ENCODE data around the gene GALNT15. TPM values are rescaled to one million over a fixed set of nuclear protein-coding genes. Genes with fewer than 3 reads are reported as not detected.

Gene GALNT15
- total and polyA plus RNA-seq, 4 donors: under 0.01 to 2.8 (median 1.3) TPM

- Histone ChIP-seq H3K4me3 (ENCODE audit: low read depth in 1 of 3, low read length in 3 of 3) (no peak overlapping the region), H3K27ac (ENCODE audit: low read depth in 1 of 2, low read length in 2 of 2) (no peak overlapping the region)
These were observed 87.7 kb downstream of the GALNT15 start for GRCh38 chr3:16262174-16262573.

GRCh38 chr3:16264174-16264707, 89.8 kb downstream of the GALNT15 start:
- Histone ChIP-seq H3K4me1 (ENCODE audit: control insufficient read depth in 4 of 4, insufficient read depth in 4 of 4, low read length in 3 of 4) (peaks cover 2 to 39% (median 28%) of the 10 kb centered on the region in 4 donors), H3K9me3 (ENCODE audit: control insufficient read depth in 4 of 4, low read length in 3 of 4) (no peaks in the 10 kb centered on the region), H3K36me3 (ENCODE audit: control insufficient read depth in 4 of 4, insufficient read depth in 3 of 4, low read depth in 1 of 4, low read length in 3 of 4) (peaks cover 0 to 15% (median 11%) of the 10 kb centered on the region in 4 donors), H3K27me3 (ENCODE audit: control insufficient read depth in 4 of 4, insufficient read depth in 4 of 4, low read length in 3 of 4) (no peaks in the 10 kb centered on the region), H3K27ac (ENCODE audit: low read depth in 1 of 2, low read length in 2 of 2) (peak overlapping the region; percentile 45 to 87), H3K9ac (ENCODE audit: low read depth in 1 of 2, low read length in 2 of 2) (peak overlapping the region; percentile 34 to 43), H3K4me3 (ENCODE audit: low read depth in 1 of 3, low read length in 3 of 3) (peak overlapping the region; percentile 73 to 88 (median 86))
- TF ChIP-seq TAF1 (conservative IDR thresholded peaks at IDR 0.05) (no peak), NR2F2 (IDR thresholded peaks at IDR 0.05) (no peak), CTCF (IDR thresholded peaks at IDR 0.05; ENCODE audit: low read depth, low read length, missing input control) (no peak), FOXA2 (IDR thresholded peaks at IDR 0.05) (no peak), YY1 (IDR thresholded peaks at IDR 0.05) (no peak), RAD21 (IDR thresholded peaks at IDR 0.05) (no peak), SP1 (IDR thresholded peaks at IDR 0.05) (no peak), ATF3 (IDR thresholded peaks at IDR 0.05) (no peak), MAX (IDR thresholded peaks at IDR 0.05) (no peak)
- no peak for DNase-seq (ENCODE audit: low spot score)
- WGBS: under 1% methylated on average over 21 of the region's 21 CpGs

More at GRCh38 chr3:16262174-16262573, 87.7 kb downstream of the GALNT15 start:
- WGBS: 77% methylated on average over 4 of the region's 4 CpGs
- TF ChIP-seq EGR1 (IDR thresholded peaks at IDR 0.05; ENCODE audit: low read depth in 2 of 2) (no peak), TAF1 (conservative IDR thresholded peaks at IDR 0.05) (no peak), GABPA (IDR thresholded peaks at IDR 0.05 in 1 of 2, conservative IDR thresholded peaks at IDR 0.05 in 1 of 2) (no peak), RXRA (IDR thresholded peaks at IDR 0.05) (no peak), HNF4A (conservative IDR thresholded peaks at IDR 0.05) (no peak), JUND (IDR thresholded peaks at IDR 0.05) (no peak), NR2F2 (IDR thresholded peaks at IDR 0.05) (no peak), REST (IDR thresholded peaks at IDR 0.05) (no peak), HNF4G (IDR thresholded peaks at IDR 0.05) (no peak), MAX (IDR thresholded peaks at IDR 0.05) (no peak)
- peaks cover 0 to 20% (median 14%) of the 10 kb centered on the region in 4 donors for H3K36me3 ChIP-seq (ENCODE audit: control insufficient read depth in 4 of 4, insufficient read depth in 3 of 4, low read depth in 1 of 4, low read length in 3 of 4)
- H3K27me3 ChIP-seq (ENCODE audit: control insufficient read depth in 4 of 4, insufficient read depth in 4 of 4, low read length in 3 of 4): no peaks in the 10 kb centered on the region
- H3K4me1 ChIP-seq (ENCODE audit: control insufficient read depth in 4 of 4, insufficient read depth in 4 of 4, low read length in 3 of 4): peaks cover 0 to 31% (median 21%) of the 10 kb centered on the region in 4 donors
- no peaks in the 10 kb centered on the region for H3K9me3 ChIP-seq (ENCODE audit: control insufficient read depth in 4 of 4, low read length in 3 of 4)
- no peak overlapping the region for H3K9ac ChIP-seq (ENCODE audit: low read depth in 1 of 2, low read length in 2 of 2)
- no peak for DNase-seq (ENCODE audit: low spot score)

Data from liver (tissue), 9 donors.